Stimulated activated CD4-positive, alpha-beta T cell treated with anti-CD3 and anti-CD28 coated beads, Interleukin-12 subunit alpha, Interleukin-12 subunit beta, amount 100 ng/mL, for 4 hours (primary cell): ENCODE data around the gene OR52B6.
A peak's percentile ranks its signal among the peaks of the same experiment; 100 is the strongest.
"Not testable (repeated sequence)": the region's sequence is repeated elsewhere in the genome, so short reads cannot be mapped to it uniquely, and the experiment has no call there.

Experiments used
- DNase-seq: peaks from one replicate; pipeline ENCODE4 v3.0.0-alpha.2; 2020

OR52B6 gene

DNA sequence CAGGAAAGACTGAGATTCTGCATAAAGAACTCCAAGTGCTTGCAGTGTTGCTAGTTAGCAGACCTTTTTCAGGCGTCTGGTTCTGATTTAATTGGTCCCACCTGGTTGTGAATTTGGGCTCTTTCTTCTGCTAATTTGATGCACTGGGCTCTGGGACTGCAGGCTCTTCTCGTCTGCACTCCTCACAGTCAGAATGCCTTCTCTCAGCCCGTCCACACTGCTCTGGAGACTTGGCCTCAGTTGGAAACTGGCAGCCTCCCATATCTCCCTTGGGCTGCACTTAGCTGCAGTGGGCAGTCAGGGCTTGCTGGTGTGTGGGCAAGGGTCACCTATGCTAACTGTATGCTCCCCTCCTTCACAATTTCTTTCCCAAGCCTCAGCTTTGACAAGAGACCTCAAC lies 17.3 kb downstream of the OR52B6 start:
- no peak for DNase-seq

DNA sequence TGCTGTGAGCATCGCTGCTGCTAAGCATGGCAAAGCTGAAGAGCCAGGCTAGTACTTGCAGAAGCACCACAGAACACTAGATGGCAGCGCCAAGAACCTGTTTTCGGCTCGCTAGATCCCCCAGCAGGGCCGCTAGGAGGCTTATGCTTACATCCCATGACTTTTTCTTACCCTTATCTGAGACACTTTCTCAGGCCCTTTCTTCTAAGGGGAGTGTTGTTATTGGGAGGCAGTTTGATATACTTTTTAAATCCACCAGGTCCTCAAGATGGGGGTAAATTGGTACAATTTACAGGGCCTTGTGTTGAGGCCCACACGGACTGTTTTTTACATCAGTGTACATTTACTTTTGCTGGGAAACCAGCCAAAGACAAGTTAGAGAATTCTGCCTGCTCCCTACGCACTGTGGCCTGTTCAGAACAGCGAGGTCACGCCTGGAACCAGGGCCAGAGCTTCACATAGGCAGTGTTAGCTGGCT lies 19.7 kb downstream of the OR52B6 start:
- DNase-seq = peak; percentile 43

DNA sequence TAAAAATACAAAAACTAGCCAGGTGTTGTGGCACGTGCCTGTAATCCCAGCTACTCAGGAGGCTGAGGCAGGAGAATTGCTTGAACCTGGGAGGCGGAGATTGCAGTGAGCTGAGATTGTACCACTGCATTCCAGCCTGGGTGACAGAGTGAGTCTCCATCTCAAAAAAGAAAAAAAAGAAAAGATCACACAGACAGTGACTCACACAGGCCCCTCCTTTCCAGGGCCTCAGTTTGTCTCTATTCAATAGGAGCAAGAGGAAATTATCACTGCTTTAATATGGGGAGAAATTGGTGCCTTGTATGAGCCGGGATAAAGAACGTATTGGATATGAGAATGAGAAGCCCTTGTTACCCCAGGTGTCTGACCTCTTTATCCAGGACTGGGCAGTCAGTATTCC lies 22.1 kb downstream of the OR52B6 start:
- DNase-seq = not testable (repeated sequence)

DNA sequence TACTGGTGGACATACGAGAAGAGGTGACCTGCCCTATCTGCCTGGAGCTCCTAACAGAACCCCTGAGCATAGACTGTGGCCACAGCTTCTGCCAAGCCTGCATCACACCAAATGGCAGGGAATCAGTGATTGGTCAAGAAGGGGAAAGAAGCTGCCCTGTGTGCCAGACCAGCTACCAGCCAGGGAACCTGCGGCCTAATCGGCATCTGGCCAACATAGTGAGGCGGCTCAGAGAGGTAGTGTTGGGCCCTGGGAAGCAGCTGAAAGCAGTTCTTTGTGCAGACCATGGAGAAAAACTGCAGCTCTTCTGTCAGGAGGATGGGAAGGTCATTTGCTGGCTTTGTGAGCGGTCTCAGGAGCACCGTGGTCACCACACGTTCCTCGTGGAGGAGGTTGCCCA lies 22.6 kb downstream of the OR52B6 start:
- DNase-seq = no peak

DNA sequence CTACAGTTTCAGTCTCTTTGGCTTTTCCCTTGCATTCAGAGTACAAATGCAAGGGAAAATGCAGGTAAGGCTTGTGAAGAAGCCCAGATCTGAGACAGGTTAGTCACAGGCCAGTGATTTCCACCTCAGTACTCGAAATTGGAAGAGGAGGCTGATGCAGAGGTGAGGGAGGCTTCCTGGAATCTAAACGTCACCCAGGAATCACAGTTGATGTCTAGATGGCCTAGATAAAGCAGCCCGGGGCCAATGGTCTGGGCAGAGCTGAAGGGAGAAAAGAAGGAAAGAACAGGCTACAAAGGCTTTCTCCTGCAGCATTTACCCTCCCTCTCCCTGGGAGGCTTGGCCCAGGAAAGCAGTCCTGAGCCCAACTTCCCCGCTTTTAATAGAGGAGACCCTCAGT lies 24.2 kb downstream of the OR52B6 start:
- no peak for DNase-seq

DNA sequence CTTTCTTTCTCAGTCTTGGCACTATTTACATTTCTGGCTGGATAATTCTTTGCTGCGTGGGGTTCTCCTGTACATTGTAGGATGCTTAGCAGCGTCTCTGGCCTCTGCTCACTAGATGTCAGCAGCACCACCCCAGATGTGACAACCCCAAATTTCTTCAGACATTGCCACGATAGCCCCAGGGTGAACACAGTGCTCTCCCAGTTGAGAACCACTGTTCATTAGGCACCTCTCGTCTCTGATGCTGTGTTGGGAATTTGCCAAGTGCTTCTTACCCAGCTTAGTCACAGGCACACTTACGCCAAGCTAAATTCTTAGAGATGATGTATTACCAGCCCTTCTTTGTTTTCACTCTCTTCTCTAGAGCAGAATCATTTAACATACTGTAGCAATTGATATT lies 25.2 kb downstream of the OR52B6 start:
- DNase-seq = no peak

DNA sequence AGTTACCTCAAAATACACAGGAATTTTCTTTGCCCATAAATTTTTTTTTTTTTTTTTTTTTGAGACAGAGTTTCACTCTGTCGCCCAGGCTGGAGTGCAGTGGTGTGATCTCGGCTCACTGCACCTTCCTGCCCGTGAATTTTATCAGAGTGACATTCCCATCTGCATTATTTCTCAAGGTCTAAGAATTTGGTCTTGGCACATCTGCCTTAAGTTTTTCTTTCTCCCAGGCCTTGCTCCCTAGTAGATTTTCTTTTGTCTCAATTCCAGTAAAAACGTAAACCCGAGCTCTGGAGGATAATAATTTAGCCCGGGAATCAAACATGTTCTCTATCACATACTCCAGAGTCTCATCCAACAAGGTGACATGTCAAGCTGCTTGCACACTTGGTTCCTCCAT lies 28.1 kb downstream of the OR52B6 start:
- no peak for DNase-seq

DNA sequence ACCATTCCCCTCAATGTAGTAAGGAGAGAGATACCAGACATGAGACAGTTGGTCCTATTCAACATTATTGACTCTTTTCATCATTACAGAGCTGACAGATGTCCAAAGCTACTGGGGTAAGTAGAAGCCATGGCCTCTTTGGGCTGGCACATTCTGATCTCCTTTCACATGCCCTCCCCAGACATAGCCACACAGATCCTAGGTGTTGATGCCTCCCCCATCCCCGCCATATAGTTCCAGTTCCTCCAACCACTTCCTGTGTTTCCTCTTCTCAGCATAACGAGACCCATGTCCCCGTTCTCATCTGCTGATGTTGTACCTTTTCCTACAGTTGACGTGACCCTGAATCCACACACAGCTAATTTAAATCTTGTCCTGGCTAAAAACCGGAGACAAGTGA lies 29.8 kb downstream of the OR52B6 start:
- no peak for DNase-seq

DNA sequence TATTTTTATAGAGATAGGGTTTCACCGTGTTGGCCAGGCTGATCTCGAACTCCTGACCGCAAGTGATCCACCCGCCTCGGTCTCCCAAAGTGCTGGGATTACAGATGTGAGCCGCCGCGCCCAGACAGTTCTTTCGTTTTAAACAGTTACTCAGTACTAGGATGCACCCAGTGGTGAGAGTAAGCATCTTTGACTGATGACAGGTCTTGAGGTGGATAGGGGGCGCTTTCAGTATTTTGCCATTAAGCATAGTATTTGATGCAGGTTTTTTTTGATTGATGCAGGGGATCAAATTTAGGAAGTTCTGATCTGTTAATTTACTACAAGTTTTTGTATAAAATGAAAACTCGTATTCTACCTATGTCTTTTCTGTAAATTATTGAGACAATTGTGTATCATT lies 30.9 kb downstream of the OR52B6 start:
- DNase-seq = no peak

DNA sequence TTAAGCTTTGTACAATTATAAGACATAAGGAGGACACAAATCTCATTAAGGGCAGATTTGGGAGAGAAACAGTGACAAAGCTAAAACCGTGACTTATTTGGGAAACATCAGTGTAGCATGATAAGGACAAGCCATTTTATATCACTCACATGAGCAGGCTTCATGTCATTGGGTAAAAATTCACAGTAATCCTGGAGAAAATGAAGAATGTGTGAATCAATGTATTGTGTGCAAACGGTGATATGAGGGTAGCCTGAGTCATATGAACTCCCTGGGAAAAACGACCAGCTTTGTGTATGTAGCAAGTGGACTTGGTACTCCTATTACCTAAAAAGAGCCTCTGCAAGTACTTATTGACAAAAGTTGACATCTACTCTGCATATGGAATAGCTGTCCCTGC lies 38.1 kb downstream of the OR52B6 start:
- DNase-seq = no peak

DNA sequence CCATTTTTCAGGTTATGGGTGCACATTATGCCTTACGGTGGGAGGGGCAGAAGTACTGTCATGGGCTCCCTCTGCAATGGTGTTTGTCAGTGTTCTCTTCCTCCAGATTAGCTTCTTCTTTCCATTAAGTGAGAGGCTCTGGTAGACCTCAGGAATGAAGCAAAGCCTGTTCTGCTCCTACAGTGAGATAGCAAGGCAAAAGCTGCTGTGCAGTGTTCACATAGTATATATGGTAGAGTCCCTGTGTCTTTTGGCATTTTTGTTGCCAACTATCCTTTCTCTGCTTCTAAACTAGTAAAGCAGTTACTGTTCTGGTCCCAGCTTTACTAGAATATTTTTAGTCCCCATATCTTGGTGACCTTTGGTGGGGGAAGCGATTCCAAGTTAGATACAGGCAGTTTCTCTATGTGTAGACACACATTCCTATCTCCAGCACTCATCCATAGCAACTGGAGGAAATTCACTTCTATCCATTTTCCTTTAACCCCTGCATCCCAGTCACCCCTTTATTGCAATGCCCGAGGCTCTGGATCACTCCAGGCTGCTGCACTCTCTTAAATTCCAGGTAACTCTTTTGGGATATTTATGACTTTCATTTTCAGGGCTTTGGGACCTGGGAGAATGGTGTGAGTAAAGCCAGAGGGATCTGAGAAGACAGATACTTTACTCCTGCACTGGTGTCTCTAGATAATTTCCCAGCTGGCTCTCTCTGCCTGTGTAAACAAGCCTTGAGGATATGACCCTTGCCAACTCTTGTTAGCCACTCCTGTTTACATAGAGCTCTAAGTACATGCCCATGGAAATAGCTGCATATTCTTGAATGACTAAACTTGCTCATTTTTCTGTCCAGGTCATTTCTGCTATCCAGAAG lies 40.2 kb downstream of the OR52B6 start:
- DNase-seq = no peak

DNA sequence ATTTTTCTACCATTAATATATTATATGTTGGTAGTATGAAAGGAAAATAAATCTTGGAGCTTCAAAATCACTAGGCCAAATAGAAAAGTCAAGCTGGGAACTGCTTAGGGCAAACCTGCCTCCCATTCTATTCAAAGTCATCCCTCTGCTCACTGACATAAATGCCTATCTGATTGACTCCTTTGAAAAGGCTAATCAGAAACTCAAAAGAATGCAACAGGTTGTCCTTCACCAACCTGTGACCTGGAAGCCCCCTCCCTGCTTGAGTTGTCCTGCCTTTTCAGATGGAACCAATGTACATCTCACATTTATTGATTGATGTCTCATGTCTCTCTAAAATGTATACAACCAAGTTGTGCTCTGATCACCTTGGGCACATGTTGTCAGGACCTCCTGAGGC lies 40.9 kb downstream of the OR52B6 start:
- DNase-seq = no peak

DNA sequence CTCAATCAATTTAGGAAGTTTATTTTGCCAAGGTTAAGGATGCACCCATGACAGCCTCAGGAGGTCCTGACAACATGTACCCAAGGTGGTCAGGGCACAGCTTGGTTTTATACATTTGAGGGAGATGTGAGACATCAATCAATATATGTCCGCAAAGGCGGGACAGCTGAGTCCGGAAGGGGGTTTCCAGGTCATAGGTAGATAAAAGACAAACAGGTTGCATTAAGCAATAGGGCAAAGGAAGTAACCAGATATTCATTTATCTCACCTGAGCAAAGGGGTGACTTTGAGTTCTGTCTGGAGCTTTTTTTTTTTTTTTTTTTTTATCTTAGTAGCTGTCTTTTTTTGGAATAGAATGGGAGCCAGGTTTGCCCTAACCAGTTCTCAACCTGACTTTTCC lies 42.1 kb downstream of the OR52B6 start:
- DNase-seq = no peak

DNA sequence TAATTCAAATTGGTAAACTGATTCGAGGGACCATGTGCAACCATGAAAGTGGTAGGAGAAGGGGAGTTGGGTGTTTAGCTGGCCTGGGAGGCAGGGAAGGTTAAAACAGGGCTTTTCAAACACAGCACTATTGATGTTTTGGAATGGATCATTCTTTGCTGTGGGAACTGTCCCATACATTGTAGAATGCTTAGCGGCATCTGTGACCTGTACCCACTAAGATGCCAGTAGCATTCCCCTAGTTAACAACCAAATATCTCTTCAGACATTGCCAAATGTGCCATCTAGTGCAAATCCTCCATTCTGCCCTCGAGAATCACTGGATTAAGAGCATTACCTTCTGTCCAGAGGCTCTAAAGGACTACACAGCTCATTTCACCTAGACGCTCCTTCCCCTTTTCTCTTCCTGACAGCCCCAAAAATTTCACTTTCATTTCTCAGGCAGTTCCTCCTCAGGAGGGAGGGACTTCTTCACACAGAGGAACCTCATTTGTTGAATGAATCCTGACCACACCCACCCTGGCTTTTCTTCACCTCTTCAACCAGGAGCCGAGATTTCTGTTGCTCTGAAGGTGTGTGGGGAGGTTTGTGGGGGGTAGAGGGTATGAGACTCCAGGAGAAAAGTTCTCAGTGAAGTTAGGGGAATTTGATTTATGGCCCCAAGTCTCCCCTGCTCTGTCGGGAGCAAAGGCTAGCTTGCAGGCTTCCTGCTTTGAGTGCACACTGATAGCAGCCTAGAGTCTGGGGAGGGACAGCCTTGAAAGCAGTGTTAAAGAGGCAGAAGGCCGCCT lies 44.0 kb downstream of the OR52B6 start, which contains the start of gene TRIM34:
Gene TRIM34, plus strand, starts transcription at position 513 of the 791 bp plus-strand sequence. CDS start 7,331 bp downstream, outside the sequence.
- peak; percentile 25 for DNase-seq

DNA sequence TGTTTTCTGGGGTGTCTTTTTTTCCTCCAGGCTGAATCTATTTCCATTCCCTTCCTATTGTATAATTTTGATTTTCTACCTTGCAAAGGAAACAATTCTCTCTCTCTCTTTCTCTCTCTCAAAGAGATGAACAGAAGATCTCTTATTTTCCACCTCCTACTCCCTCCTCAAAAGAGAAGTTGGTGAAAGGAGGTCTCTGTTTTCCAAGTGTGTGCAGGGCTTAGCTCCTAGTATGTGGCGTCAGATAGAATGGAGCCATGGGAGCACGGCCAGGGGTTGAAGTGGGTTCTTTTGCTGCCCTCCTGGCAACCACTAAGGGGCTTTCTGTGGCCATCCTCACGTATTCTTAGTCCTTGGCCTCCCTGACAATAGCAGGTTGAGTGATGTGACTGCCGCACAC lies 44.6 kb downstream of the OR52B6 start:
- DNase-seq = no peak

DNA sequence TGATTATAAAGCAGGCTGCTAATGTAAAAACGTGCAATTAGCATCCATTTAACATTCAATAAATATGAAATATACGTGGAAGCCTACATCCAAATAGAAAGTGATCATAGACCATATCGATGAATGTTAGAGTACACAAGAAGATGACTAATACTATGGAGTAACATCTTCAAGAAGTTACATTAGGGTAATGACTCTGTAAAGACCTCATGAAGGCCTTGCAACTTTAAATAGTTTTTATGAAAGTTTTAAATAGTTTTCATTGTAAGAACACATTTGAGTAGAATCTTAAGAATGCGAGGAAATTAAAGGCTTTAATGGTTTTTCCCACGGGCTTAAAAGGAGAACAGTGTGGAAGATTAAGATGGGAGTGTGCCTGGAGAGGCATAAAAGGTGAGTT lies 45.5 kb downstream of the OR52B6 start:
- no peak for DNase-seq

DNA sequence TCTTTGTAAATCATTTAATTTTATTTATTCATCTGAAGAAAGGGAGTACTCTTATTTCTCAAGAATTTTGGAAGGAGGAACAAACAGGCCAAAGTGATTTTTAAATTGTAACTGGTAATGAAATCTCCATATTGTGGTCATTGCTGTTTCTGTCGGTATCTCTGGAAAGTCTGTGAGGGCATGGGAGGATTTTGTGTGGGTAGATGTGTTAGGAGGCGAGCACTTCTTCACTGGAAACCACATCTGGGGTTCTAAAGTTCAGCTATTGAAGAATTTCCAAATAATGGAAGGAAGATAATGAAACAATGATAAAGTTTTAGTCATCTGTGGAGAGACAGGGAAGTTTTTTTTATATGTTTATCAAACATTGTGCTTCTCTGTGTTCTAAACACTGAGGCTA lies 50.7 kb downstream of the OR52B6 start:
- no peak for DNase-seq
